GM19372 (cell line): Measurements from ENCODE around the gene P2RY2.
"Not testable (repeated sequence)": the region's sequence is repeated elsewhere in the genome, so short reads cannot be mapped to it uniquely, and the experiment has no call there.

ENCODE experiments used
- ATAC-seq: cut with Tn5 transposase; IDR thresholded peaks from one replicate; pipeline ENCODE4 v1.9.1; 2021; ENCODE audit warnings: mild to moderate bottlenecking, low read depth, moderate library complexity; ENCODE audit not compliant: unreplicated experiment

P2RY2 gene

GRCh38 chr11:73265278-73265810 lies 47.3 kb downstream of the P2RY2 start:
- ATAC-seq = no peak

- no peak for ATAC-seq
Observed at GRCh38 chr11:73265853-73266645, 48.0 kb downstream of the P2RY2 start.

- ATAC-seq = no peak
Observed at GRCh38 chr11:73266646-73267020, 48.6 kb downstream of the P2RY2 start.

DNA sequence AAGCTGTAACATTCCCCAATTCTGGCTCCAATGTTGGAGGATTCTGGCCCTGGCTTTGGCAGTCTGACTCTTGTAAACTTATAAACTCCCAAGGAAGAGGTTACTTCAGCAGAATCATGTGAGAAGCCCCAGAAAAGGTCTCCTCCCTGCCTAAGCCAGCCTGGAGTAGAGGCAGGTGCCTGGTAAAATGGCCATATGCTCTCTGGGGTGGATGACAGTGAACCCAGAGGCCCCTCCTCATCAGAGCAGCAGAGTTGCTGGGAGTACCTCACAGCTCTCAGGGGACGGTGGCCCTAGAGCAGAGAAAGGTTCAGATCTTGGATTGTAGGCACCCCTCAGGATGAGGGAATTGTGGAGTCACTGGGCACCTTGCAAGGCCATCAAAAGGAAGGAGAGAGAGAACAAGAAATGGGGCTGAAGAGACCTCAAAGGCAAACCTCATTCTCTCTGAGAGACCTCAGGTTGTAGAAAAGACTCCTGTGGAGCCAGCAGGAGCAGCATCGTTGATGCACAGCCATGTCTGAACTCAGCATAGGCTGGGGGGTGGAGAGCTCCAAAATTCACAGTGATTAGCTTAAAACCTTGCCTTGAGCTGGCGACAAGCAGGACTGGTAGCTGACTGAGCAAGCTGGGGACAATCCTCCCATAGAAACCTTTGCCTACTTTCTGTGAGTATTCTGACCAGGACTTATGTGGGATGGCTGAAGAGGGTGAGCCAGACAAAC lies 49.2 kb downstream of the P2RY2 start:
- no peak for ATAC-seq

GRCh38 chr11:73267906-73268540 lies 49.9 kb downstream of the P2RY2 start:
- no peak for ATAC-seq

DNA sequence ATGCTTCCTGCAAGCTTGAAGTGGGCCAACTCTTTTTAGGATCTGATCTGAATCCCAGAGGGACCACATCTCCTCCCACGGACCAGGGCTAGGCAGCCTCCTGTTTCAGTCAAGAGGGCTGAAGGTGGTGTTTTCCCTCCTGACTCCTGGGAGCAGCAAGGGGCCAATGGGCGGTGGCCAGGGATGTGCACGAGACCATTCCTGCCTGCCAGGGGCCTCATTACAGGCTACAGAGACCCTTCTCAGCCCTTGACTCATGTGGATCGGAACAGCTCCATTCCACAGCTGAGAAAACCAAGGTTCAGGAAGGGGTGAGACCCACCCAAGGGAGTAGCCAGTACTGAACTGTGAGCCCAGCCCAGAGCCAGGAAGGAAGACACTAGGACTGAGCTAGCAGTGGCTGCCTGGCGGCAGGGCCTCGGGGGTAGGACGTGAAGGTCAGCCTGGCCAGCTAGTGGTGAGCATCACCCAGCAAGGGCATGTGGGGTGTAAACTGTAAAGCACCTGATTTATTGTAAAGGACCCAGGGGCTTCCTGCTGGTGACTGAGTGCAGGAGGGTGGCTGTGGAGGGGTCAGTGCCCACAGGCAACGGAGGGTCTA lies 50.7 kb downstream of the P2RY2 start:
- no peak for ATAC-seq

GRCh38 chr11:73269459-73270015 lies 51.5 kb downstream of the P2RY2 start:
- no peak for ATAC-seq

DNA sequence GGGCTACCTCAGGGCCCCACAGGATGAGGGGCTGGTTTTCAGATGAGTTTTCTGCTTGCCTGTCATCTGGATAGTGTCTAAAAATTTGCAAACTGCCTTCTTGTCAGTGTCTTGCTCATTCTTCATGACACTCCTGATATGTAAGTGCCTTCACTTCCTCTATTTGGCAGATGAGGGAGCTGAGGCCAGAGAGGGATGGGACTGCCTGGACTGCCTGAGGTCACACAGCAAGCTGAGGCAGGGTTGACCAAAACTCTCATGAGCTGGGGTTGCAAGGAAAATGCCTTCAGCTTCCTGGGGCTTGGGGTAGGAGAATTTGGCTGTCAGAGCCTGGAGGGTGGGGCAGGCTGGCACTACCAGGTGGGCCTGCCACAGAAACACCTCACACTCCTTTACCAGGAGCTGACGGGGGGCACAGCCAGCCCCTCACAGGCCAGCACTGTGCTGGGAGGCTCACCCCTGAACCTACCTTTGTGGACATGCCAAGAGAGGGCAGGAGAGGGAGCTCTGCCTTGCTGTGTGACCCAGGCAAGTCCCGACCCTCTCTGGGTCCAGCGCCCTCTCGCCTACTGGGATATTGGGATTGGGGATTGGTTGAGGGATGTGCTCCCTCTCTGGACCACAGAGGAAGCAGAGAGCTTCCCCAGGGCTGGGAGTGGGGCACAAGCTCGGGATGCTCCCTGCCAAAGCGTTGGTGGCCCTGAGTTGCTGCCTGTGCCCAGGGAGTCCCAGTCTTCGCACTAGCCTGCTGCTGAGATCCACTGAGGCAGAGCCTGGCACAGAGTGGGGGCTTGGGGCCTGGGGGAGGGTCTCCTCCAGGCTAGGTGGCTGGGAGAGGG lies 52.2 kb downstream of the P2RY2 start:
- ATAC-seq = no peak

- no peak for ATAC-seq
Observed at GRCh38 chr11:73270855-73271477, 52.9 kb downstream of the P2RY2 start.

DNA sequence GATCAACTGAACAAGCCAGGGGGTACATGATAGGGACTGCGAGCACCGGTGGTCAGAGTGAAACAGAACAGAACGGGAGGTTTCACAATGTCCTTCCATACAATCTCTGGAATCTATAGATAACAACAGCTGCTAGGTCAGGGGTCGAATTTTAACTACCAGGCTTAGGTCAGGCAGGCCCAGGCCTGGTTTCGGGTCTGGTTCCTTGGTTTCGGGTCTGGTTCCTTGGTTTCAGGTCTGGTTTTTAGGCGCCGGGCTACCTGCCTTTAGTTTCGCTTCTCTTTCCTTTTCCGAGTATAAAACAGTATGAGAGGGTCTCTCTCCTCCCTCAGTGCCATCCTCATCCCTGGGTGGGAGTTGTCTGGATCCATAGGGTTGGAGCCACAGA lies 53.4 kb downstream of the P2RY2 start:
- ATAC-seq = not testable (repeated sequence)

GRCh38 chr11:73271936-73272679 lies 54.0 kb downstream of the P2RY2 start, which contains the start of gene P2RY6:
Gene P2RY6 (plus strand): TSS chr11:73272338. CDS start chr11:73296519, 24,181 bp downstream.
- no peak for ATAC-seq

DNA sequence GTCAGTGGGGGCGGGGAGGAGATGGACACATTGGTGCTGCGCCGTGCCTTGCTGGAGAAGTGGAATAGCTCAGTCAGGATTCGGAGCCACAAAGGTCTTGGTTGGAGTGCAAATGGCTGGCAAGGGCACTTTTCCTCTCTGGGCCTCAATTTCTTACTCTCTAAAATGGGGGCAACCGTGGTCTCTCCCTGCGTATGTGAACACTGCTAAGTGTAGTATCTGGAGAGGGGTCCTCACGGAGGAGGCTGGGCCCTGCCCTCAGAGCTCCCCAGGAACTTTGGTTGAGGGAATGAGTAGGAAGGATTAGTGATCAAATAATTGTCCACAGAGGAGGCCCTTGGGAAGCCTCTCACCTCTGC lies 54.6 kb downstream of the P2RY2 start:
- ATAC-seq = no peak

GRCh38 chr11:73273222-73273895 lies 55.3 kb downstream of the P2RY2 start:
- no peak for ATAC-seq

DNA sequence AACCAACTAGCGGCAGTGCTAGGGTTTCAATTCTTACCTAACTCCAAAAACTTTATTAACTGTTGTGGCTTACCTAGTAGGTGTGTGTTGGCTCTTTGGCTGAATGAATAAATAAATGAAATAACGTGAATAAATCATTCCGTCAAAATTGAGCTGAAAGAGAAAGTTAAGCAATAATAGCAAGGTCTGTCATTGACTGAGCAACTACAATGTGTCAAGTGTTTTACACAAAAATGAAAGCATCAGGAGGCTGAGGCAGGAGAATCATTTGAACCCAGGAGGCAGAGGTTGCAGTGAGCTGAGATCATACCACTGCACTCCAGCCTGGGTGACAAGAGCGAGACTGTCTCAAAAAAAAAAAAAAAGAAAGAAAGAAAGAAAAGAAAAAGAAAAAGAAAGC lies 56.1 kb downstream of the P2RY2 start:
- not testable (repeated sequence) for ATAC-seq

GRCh38 chr11:73274722-73275380 lies 56.8 kb downstream of the P2RY2 start:
- ATAC-seq = no peak

DNA sequence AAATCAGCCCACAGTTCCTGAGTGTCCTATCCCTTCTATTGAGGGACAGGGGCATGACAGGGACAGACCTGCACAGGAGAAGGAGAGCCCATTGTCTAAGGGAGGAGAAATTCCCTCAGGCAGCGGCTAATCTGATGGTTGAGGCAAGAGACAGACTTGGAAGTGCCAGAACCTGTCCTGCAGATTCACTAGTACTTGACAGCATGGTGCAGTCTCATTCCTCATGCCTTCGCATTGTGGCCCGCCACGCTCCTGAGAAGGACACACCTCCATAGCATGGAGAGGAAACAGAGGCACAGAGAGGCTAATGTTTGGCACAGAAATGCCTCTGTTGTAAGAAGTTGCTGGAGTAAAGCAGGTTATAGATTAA lies 57.3 kb downstream of the P2RY2 start:
- no peak for ATAC-seq

DNA sequence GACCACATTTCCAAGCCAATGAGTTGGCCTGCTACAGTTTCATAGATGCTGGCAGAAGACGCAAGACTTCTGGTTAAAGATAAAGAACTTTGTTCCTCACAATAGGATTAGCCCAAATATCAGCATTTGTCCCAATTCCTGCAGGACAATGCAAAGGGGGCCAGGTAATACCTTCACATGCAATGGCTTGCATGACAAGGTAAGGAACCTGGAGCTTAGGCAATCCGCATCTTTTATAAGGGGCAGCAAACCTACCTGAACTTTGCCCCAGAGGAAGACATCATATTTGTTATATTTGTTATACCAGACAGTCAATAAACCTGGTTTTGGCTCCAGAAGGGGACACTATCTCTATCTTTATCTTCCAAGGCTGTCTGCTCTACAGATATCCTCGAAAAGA lies 59.4 kb downstream of the P2RY2 start:
- no peak for ATAC-seq

GRCh38 chr11:73280626-73281025 lies 62.5 kb downstream of the P2RY2 start:
- ATAC-seq = no peak
